Measurements from ENCODE around the gene UBE2I.

DNA sequence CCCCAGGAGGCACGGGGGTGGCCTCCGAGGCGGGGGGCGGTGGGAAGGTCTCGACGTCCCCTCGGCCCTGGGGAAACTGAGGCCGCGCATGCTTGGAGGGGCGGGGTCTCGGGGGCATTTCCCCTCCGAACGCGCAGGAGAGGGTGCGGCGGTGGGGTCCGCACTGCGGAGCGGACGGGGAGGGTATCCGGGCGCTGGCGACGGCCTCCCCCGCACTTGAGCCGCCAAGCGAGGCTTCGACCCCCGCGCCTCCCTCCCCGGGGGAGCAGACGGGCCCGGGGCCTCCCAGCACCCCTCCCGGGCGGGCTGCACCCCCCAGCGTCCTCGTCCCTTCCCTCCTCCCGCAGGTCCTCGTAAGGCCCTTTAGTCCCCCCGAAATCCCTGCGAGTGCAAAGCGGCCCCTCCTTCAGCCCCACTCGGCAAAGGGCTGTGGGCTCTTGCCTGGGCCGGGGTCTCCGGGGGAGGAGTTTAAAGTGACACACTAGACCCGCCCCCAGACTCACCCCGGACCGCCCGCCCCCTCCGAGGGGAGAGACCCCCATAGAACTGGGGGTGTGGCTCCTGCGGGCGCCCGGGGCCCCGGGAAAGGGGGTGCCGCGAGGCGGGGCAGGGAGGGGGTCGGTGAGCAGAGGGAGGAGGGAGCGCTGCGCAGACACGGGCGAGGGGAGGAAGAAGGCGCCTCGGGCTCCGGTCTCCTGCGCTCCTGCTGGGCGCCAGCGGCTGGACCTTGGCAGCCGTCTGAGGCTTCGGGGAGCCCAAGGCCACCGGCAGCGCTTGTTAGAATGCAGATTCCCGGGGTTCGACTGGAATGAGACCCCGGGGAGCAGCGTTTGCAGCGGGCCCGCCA lies 24.6 kb downstream of the UBE2I start:
- TF ChIP-seq, protein P1, sequence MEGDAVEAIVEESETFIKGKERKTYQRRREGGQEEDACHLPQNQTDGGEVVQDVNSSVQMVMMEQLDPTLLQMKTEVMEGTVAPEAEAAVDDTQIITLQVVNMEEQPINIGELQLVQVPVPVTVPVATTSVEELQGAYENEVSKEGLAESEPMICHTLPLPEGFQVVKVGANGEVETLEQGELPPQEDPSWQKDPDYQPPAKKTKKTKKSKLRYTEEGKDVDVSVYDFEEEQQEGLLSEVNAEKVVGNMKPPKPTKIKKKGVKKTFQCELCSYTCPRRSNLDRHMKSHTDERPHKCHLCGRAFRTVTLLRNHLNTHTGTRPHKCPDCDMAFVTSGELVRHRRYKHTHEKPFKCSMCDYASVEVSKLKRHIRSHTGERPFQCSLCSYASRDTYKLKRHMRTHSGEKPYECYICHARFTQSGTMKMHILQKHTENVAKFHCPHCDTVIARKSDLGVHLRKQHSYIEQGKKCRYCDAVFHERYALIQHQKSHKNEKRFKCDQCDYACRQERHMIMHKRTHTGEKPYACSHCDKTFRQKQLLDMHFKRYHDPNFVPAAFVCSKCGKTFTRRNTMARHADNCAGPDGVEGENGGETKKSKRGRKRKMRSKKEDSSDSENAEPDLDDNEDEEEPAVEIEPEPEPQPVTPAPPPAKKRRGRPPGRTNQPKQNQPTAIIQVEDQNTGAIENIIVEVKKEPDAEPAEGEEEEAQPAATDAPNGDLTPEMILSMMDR (conservative IDR thresholded peaks at IDR 0.05; ENCODE audit: low read length): no peak
- TF ChIP-seq EZH2phosphoT487 (IDR thresholded peaks at IDR 0.05; ENCODE audit: borderline replicate concordance): no peak
